WI38 (cell line): ENCODE data around the gene ZNF181.

Experiments
- H3K4me3 ChIP-seq: 2 replicates; pipeline ENCODE4 v1.5.1; 2011; ENCODE audit warnings: low read depth, mild to moderate bottlenecking, control low read depth, low read length
- TF ChIP-seq, protein P1 (sequence below): IDR thresholded peaks from 2 replicates; pipeline ENCODE4 v1.5.1; 2012; ENCODE audit warnings: low read depth, mild to moderate bottlenecking, control low read depth, low read length

The ZNF181 gene

DNA sequence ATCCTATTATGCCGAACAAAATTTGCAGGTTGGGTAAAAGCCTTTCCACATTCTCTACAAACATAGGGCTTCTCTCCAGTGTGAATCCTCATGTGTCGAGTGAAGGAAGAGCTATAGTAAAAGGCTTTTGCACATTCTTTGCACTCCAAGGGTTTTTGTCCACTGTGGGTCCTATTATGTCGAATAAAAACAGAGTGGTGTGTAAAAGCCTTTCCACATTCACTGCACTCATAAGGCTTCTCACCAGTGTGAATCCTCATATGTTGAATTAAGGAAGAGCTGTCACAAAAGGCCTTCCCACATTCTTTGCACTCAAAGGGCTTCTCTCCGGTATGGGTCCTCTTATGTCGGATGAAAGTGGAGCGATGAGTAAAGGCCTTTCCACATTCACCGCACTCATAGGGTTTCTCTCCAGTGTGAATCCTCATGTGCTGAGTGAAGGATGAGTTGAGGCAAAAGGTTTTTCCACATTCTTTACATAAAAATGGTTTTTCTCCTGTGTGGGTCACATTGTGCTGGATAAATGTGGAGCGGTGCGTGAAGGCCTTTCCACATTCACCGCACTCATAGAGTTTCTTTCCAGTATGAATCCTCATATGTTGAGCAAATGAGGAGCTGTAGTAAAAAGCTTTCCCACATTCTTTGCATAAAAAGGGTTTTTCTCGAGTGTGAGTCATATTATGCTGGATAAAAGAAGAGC, 25.3 kb downstream of the ZNF181 start:
- H3K4me3 ChIP-seq: no peak overlapping the region
- TF ChIP-seq, protein P1, sequence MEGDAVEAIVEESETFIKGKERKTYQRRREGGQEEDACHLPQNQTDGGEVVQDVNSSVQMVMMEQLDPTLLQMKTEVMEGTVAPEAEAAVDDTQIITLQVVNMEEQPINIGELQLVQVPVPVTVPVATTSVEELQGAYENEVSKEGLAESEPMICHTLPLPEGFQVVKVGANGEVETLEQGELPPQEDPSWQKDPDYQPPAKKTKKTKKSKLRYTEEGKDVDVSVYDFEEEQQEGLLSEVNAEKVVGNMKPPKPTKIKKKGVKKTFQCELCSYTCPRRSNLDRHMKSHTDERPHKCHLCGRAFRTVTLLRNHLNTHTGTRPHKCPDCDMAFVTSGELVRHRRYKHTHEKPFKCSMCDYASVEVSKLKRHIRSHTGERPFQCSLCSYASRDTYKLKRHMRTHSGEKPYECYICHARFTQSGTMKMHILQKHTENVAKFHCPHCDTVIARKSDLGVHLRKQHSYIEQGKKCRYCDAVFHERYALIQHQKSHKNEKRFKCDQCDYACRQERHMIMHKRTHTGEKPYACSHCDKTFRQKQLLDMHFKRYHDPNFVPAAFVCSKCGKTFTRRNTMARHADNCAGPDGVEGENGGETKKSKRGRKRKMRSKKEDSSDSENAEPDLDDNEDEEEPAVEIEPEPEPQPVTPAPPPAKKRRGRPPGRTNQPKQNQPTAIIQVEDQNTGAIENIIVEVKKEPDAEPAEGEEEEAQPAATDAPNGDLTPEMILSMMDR: no peak

DNA sequence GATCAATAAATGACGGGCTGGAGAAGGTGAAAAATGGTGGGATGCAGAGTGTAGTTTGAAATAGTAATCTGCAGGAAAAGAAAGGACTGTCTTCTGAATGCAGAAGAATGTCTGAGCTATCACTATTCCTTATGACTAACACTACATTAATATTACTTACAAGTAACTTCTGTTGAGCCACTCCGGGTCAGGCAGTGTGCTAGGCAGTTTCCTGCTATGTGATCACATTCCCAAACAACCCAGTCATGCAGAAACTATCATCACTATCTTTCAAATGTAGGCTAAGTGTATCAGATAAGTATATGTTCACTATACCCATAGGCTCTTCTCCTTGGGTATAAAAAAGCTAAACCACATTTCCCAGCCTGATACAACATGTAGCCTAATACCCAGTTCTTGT, 32.3 kb downstream of the ZNF181 start:
- TF ChIP-seq, protein P1: no peak
- H3K4me3 ChIP-seq: no peak overlapping the region

DNA sequence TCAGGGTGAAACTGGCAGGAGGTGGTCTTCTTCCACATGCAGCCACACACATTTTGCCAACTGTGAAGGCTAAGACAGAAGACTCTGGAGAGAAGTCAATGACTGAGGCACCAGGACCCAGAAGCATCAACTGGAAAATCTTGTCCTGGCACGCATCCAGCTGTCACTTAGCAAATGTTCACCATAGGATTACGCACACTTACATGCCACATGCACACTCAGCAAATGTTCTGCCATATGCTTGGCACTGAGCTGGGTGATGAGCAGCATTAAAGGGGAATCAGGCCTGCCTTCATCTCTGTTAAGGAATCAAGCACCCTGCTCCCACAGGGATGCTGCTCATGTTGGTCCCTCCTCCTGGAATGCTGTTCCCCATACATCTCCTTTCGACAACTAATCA, 33.9 kb downstream of the ZNF181 start:
- no peak overlapping the region for H3K4me3 ChIP-seq
- TF ChIP-seq, protein P1: no peak

DNA sequence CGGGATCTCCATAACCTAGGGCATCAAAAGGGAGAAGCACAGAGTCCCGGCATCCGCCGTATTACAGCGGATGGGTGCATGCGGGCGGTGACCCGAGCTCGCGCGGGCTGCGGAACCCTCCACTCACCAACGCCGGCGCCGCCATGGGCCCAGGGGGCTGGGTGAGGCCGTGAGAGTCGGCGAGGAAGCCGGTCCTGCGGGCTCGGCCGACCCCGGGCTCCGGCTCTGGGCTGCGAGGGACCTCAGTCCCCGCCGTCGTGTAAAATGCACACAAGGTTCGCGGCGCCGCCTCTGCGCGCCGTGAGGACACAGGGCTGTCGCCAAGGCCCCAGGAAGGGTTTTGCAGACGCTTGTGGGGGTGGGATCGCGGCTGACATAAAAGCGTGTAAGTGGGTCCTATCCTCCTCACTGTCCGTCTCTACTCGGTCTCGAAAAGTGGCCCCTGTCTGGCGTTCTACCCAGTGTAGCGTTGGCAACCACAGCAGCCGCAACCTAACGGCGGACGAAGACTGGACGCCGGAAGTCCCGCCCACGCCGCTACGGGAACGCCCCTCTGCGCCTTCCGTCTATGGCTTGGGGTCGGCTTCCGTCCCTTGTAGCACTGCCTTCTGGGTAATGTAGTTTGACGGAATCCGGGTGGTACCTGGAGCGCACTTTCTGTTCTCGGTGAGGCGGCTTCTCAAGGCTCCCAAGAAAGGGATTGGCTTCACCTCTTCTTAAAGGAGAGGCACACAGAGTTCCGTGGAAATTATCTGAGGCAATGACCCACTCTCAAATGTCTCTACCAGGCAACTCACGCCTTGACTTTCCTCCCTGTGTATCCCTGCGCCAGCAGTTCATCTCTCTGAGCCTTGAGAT, 38.9 kb downstream of the ZNF181 start, which contains the start of gene ZNF599:
Gene ZNF599 (minus strand): TSS at position 519 of the 858 bp plus-strand sequence. CDS start 374 bp downstream, at position 145.
- H3K4me3 ChIP-seq: peak within 1 kb of the TSS; percentile 84
- TF ChIP-seq, protein P1: no peak

DNA sequence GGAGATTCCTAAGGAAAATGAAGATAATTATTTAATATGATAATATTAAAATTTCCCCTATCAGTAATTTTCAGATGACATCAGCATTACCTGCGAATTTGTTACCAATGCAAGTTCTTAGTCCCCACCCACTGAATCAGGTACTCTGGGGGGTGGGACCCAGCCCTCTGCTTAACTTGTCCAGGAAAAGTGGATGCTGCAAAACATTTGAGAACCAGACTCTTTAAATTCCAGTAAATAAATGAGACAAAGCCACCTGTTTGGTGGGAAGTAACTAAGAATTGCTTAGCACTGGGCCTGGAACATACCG, 39.5 kb downstream of the ZNF181 start:
- TF ChIP-seq, protein P1: no peak
- H3K4me3 ChIP-seq: peak overlapping the region; percentile 84

DNA sequence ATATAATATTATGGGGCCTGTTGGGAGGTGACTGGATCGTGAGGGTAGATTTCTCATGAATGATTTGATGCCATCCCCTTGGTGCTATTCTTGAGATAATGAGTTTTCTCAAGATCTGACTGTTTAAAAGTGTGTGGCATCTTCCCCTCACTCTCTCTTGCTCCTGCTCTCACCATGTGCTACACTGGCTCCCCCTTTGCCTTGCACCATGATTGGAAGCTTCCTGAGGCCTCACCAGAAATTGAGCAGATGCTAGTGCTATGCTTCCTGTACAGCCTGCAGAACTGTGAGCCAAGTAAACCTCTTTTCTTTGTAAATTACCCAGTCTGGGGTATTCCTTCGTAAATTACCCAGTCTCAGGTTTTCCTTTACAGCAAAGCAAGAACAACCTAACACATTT, 40.8 kb downstream of the ZNF181 start:
- TF ChIP-seq, protein P1: no peak
- no peak overlapping the region for H3K4me3 ChIP-seq

DNA sequence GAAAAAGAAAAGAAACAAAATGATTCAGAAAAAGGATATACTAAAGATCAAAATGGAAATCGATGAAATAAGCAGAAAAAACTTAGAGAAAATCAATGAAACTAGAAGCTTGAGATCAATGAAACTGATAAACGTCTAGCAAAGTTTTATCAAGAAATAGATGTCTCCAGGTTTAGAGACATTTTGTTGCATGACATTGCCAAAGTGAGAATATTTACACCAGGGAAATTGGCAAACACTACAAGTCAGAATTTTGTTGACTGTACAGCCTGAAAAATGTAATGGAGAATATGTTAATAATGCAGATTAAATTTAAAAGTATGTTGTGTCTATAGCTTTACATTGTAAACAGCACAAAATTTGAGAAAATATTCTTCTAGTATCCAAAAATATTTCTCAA, 44.3 kb downstream of the ZNF181 start:
- TF ChIP-seq, protein P1: no peak
- H3K4me3 ChIP-seq: no peak overlapping the region
